ENCODE data around the gene NFAM1. TPM values are rescaled to one million over a fixed set of nuclear protein-coding genes. Genes with fewer than 3 reads are reported as not detected.
A peak's percentile ranks its signal among the peaks of the same experiment; 100 is the strongest.

NFAM1 gene
- total RNA-seq, 1 donor from 2014 or later, result not detected

GRCh38 chr22:42387631-42388030, 44.6 kb downstream of the NFAM1 start:
- DNase-seq (ENCODE audit: extremely low read depth, low read depth, low spot score), result no peak

- DNase-seq (ENCODE audit: extremely low read depth, low read depth, low spot score), result no peak
Measured at GRCh38 chr22:42385696-42386095, 46.5 kb downstream of the NFAM1 start.

- DNase-seq (ENCODE audit: extremely low read depth, low read depth, low spot score), result no peak
Measured at GRCh38 chr22:42384506-42384905, 47.7 kb downstream of the NFAM1 start.

- DNase-seq (ENCODE audit: extremely low read depth, low read depth, low spot score), result no peak
Measured at GRCh38 chr22:42383851-42384417, 48.3 kb downstream of the NFAM1 start.

- no peak for DNase-seq (ENCODE audit: extremely low read depth, low read depth, low spot score)
Measured at GRCh38 chr22:42383287-42383686, 48.9 kb downstream of the NFAM1 start.

GRCh38 chr22:42380769-42381551, 51.2 kb downstream of the NFAM1 start:
- no peak for DNase-seq (ENCODE audit: extremely low read depth, low read depth, low spot score)

GRCh38 chr22:42379966-42380537, 52.2 kb downstream of the NFAM1 start:
- no peak for DNase-seq (ENCODE audit: extremely low read depth, low read depth, low spot score)

GRCh38 chr22:42376711-42377554, 55.3 kb downstream of the NFAM1 start:
- DNase-seq (ENCODE audit: extremely low read depth, low read depth, low spot score), result no peak

- no peak for DNase-seq (ENCODE audit: extremely low read depth, low read depth, low spot score)
Measured at GRCh38 chr22:42375982-42376381, 56.2 kb downstream of the NFAM1 start.

GRCh38 chr22:42372976-42373375, 59.2 kb downstream of the NFAM1 start:
- no peak for DNase-seq (ENCODE audit: extremely low read depth, low read depth, low spot score)

- no peak for DNase-seq (ENCODE audit: extremely low read depth, low read depth, low spot score)
Measured at GRCh38 chr22:42371501-42371900, 60.7 kb downstream of the NFAM1 start.

GRCh38 chr22:42371099-42371498, 61.1 kb downstream of the NFAM1 start:
- no peak for DNase-seq (ENCODE audit: extremely low read depth, low read depth, low spot score)

GRCh38 chr22:42369250-42370041, 62.8 kb downstream of the NFAM1 start:
- peak; percentile 16 for DNase-seq (ENCODE audit: extremely low read depth, low read depth, low spot score)

- no peak for DNase-seq (ENCODE audit: extremely low read depth, low read depth, low spot score)
Measured at GRCh38 chr22:42368379-42369249, 63.6 kb downstream of the NFAM1 start.

GRCh38 chr22:42367980-42368378, 64.2 kb downstream of the NFAM1 start:
- no peak for DNase-seq (ENCODE audit: extremely low read depth, low read depth, low spot score)

GRCh38 chr22:42366806-42367581, 65.2 kb downstream of the NFAM1 start:
- no peak for DNase-seq (ENCODE audit: extremely low read depth, low read depth, low spot score)

GRCh38 chr22:42365942-42366695, 66.1 kb downstream of the NFAM1 start:
- no peak for DNase-seq (ENCODE audit: extremely low read depth, low read depth, low spot score)
